ENCODE results near the gene BSDC1. TPM values are rescaled to one million over a fixed set of nuclear protein-coding genes. Genes with fewer than 3 reads are reported as not detected.
"Not testable (repeated sequence)": the region's sequence is repeated elsewhere in the genome, so short reads cannot be mapped to it uniquely, and the experiment has no call there.

BSDC1 gene
- total RNA-seq, 1 donor from 2014 or later, result 35.5 TPM

GRCh38 chr1:32398401-32398800 is 4.2 kb upstream of the BSDC1 start:
- no peak for FAIRE-seq
- Histone ChIP-seq H3K36me3 (ENCODE audit: control insufficient read depth, insufficient read depth, low read length) (no peaks in the 10 kb centered on the region), H3K4me3 (ENCODE audit: low read depth, low read length) (no peak overlapping the region), H3K27me3 (ENCODE audit: control insufficient read depth, insufficient read depth, low read length) (no peaks in the 10 kb centered on the region)
- DNase-seq (ENCODE audit: low read depth), result no peak
- TF ChIP-seq CTCF (IDR thresholded peaks at IDR 0.05; ENCODE audit: insufficient read depth, low read length, severe bottlenecking), result no peak

- H3K4me3 ChIP-seq (ENCODE audit: low read depth, low read length); H3K27me3 ChIP-seq (ENCODE audit: control insufficient read depth, insufficient read depth, low read length); H3K36me3 ChIP-seq (ENCODE audit: control insufficient read depth, insufficient read depth, low read length); FAIRE-seq; DNase-seq (ENCODE audit: low read depth): not testable (repeated sequence)
Measured at GRCh38 chr1:32396524-32396923, 2.3 kb upstream of the BSDC1 start.

- Histone ChIP-seq H3K27me3 (ENCODE audit: control insufficient read depth, insufficient read depth, low read length) (no peaks in the 10 kb centered on the region), H3K36me3 (ENCODE audit: control insufficient read depth, insufficient read depth, low read length) (peaks cover 5% of the 10 kb centered on the region), H3K4me3 (ENCODE audit: low read depth, low read length) (peak overlapping the region; percentile 88)
- DNase-seq (ENCODE audit: low read depth) (peak; percentile 18), FAIRE-seq (no peak)
- no peak for TF ChIP-seq CTCF (IDR thresholded peaks at IDR 0.05; ENCODE audit: insufficient read depth, low read length, severe bottlenecking)
Measured at GRCh38 chr1:32394890-32395432, 720 bp upstream of the BSDC1 start.

- Histone ChIP-seq H3K27me3 (ENCODE audit: control insufficient read depth, insufficient read depth, low read length) (no peaks in the 10 kb centered on the region), H3K4me3 (ENCODE audit: low read depth, low read length) (peak overlapping the region; percentile 88), H3K36me3 (ENCODE audit: control insufficient read depth, insufficient read depth, low read length) (peaks cover 9% of the 10 kb centered on the region)
- no peak for FAIRE-seq
- no peak for TF ChIP-seq CTCF (IDR thresholded peaks at IDR 0.05; ENCODE audit: insufficient read depth, low read length, severe bottlenecking)
- DNase-seq (ENCODE audit: low read depth), result peak; percentile 20
Measured at GRCh38 chr1:32393832-32394140, 455 bp downstream of the BSDC1 start.

- no peaks in the 10 kb centered on the region for H3K27me3 ChIP-seq (ENCODE audit: control insufficient read depth, insufficient read depth, low read length)
- DNase-seq (ENCODE audit: low read depth) (no peak), FAIRE-seq (no peak)
- peaks cover 13% of the 10 kb centered on the region for H3K36me3 ChIP-seq (ENCODE audit: control insufficient read depth, insufficient read depth, low read length)
- no peak overlapping the region for H3K4me3 ChIP-seq (ENCODE audit: low read depth, low read length)
- TF ChIP-seq CTCF (IDR thresholded peaks at IDR 0.05; ENCODE audit: insufficient read depth, low read length, severe bottlenecking), result no peak
Measured at GRCh38 chr1:32393136-32393535, 1.1 kb downstream of the BSDC1 start.

DNA sequence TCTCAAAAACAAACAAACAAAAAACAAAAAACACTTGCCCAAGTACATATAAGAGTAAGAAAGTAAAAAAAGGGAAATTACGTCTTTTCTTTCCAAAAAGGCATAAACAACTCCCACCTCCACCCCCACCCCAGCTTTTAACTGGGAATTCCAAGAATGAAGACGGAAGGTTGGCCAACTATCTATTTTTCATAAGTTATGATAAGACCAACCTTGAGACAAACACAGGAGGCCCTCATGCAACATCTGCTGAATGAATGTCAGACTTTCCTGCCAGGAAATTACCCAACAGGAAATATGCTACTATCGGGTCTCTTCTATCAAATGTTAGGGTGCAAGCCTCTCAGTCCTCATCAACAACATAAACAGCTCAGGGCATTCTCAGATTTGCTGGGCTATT is 1.9 kb downstream of the BSDC1 start:
- H3K4me3 ChIP-seq (ENCODE audit: low read depth, low read length), result no peak overlapping the region
- DNase-seq (ENCODE audit: low read depth) (no peak), FAIRE-seq (no peak)
- H3K27me3 ChIP-seq (ENCODE audit: control insufficient read depth, insufficient read depth, low read length), result no peaks in the 10 kb centered on the region
- H3K36me3 ChIP-seq (ENCODE audit: control insufficient read depth, insufficient read depth, low read length), result peaks cover 14% of the 10 kb centered on the region
- TF ChIP-seq CTCF (IDR thresholded peaks at IDR 0.05; ENCODE audit: insufficient read depth, low read length, severe bottlenecking), result no peak

Data from bronchial epithelial cell (primary cell).